ENCODE results near the gene SAP30L.

SAP30L gene

DNA sequence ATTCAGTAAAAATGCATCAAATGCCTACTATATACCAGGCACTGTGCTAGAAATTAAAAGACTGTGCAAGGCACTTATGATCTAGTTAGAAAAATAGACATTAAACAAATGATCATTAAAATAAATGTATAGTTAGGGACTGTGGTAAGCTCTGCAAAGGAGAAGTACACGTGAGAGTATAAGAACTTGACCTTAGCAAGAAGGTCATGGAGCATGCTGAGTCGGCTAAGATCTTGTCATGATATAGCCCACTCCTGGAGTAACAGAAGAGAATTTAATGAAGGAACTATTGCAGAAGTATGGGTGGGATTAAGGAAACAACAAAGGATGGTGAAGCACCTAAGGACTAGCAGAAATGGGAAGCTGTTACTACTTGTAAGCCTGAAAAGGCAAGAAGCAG is 23.5 kb upstream of the SAP30L start:
- no peak for DNase-seq

DNA sequence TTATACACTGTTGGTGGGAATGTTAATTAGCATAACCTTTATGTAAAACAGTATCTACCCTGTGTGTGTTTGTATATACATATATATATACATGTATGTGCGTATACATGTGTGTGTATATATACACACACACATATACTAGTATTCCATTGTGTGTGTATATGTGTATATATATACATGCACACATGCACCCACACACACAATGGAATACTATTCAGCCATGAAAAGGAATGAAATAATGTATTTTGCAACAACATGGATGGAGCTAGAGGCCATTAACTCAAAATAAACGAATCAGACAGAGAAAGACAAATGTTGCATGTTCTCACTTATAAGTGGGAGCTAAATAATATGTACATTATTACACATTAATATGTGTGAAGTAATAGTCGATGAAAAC is 17.6 kb upstream of the SAP30L start:
- no peak for DNase-seq

DNA sequence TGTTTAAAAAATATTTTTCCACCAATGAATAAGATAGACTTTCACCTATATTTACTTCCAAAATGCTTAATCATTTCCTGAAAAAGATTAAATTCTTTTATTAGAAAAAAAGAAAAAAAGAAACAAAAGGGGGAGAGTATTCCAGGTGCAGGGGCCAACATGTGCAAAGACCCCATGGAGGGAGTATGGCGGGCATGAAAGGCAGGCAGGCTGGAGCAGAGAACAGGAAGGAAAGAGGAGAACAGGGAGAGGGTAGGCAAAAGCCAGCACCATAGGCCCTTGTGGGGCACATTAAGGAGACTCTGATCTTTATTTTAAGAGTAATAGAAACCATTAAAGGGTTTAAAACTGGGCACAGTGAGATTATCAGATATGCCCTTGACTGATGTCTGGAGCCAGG is 16.5 kb upstream of the SAP30L start:
- DNase-seq = no peak

GRCh38 chr5:154430466-154430865 is 15.3 kb upstream of the SAP30L start:
- DNase-seq = no peak

- no peak for DNase-seq
Measured at GRCh38 chr5:154430961-154431630, 14.7 kb upstream of the SAP30L start.

DNA sequence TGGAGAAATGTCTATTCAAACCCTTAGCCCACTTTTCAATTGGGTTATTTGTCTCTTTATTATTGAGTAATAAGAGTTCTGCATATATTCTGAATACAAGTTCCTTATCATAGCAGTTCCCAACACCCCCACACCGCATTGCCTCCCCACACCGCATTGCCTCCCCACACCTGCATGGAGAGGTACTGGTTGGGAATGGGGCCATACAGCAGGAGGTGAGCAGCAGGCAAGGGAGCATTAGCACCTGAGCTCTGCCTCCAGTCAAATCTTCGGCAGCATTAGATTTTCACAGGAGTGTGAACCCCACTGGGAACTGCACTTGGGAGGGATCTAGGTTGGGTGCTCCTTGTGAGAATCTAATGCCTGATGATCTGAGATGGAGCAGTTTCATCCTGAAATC is 10.6 kb upstream of the SAP30L start:
- no peak for DNase-seq

GRCh38 chr5:154437281-154437965 is 8.4 kb upstream of the SAP30L start:
- no peak for DNase-seq

DNA sequence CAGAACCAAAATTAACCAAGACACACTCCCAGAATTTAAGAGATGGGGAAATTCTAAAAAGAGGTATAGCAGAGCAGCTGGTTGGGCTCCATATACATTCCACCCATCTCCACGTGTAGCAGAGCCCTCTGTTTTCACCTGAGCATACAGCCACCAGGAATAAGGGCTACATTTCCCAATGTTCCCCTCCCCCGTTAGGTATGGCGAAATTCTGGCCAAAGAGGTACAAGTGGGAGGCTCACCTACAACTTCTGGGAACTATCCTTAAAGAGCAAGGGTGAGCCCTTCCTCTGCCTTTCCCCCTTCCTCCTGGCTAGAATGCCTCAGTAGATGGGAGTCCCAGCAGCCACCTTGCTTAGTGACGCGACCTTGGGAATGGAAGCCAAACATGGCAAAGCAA is 5.3 kb upstream of the SAP30L start:
- DNase-seq = no peak

GRCh38 chr5:154442801-154443200 is 3.0 kb upstream of the SAP30L start:
- no peak for DNase-seq

- peak; percentile 21 for DNase-seq
Measured at GRCh38 chr5:154444556-154445421, 1.0 kb upstream of the SAP30L start.

- peak; percentile 3 for DNase-seq
Measured at GRCh38 chr5:154446195-154447088, 645 bp downstream of the SAP30L start.

- no peak for DNase-seq
Measured at GRCh38 chr5:154447089-154447725, 1.4 kb downstream of the SAP30L start.

DNA sequence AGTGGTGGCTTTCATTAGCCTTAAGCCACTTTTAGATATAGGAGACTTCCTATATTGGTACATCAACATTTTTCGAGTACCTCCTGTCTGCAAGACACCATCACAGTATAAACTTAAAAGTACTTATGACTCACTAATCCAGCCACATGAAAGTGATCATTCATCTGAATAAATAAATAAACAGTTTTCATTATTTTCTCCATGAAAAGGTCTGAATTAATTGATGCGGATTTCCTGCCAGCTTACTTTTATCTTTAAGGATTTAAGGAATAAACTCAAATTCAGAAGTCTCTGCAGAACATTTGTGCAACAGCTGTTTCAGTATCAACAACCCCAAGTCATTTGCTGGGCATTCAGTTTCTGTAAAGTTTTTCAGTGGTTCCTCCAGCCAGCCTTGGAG is 4.0 kb downstream of the SAP30L start:
- no peak for DNase-seq

- no peak for DNase-seq
Measured at GRCh38 chr5:154451957-154452356, 6.2 kb downstream of the SAP30L start.

- no peak for DNase-seq
Measured at GRCh38 chr5:154455585-154455984, 9.8 kb downstream of the SAP30L start.

- DNase-seq = no peak
Measured at GRCh38 chr5:154456540-154456939, 10.7 kb downstream of the SAP30L start.

DNA sequence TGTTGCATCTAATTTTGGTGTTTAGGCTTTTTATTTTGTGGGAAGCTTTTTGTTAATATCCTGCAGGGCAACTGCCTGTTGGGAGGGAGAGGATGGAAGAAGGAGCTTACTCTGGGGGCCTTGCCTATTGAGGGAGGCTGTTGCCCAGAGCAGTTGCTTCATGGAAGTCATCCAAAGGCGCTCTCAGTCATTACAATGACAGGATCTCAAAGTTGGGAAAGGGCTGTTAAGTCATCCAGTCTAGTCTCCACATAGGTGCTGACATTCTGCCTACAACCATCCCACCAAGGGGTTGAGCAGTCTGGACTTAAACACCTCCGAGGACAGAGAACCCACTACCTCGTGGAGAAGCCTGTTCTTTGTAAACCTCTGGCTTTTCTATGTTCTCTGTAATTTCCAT is 13.2 kb downstream of the SAP30L start:
- no peak for DNase-seq

DNA sequence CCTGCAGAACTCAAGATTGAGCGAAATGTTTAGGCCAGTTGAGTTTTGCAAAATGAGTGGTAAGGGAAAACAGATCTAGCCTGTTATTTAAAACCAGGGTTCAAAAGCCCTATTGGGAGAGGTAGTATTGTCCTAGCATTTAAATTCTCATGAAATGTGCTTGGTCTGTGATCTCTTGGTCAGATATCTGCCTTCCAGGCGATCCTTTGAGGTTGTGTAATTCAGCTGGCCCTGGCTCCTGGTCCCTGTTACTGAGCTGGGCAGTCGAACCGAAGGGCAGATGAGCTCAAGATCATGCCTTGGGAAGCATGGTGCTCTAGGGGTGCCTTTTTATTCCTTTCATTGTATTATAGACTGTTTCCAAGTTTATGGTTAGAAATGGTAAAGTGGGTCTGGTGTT is 14.4 kb downstream of the SAP30L start:
- no peak for DNase-seq

GRCh38 chr5:154461531-154461930 is 15.7 kb downstream of the SAP30L start:
- no peak for DNase-seq

DNA sequence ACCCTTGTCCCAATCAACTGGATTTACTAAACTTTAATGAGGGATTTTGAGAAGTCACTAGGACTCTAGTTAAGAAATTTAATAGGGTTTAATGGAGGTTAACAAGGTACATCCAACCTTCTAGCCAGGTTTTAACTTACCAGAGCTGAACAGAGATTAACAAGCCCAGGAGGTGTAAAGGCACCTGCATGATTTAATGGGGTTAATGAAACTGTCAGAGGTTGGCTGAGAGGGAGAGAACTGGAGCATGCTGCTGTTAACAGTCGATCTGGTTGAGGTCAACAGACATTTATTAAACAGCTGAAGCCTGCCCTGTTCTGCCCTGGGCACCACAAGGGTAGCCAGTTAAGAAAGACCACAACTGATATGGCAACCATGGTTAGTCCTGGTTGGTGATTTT is 18.6 kb downstream of the SAP30L start:
- no peak for DNase-seq

- no peak for DNase-seq
Measured at GRCh38 chr5:154465169-154465568, 19.4 kb downstream of the SAP30L start.

GRCh38 chr5:154466147-154466546 is 20.4 kb downstream of the SAP30L start:
- no peak for DNase-seq
